ENCODE data around the gene FBXL7.

The FBXL7 gene

GRCh38 chr5:15489571-15490235 lies 10.3 kb upstream of the FBXL7 start:
- FAIRE-seq (no peak), DNase-seq (ENCODE audit: insufficient read length, low spot score) (no peak)
- TF ChIP-seq, protein P1, sequence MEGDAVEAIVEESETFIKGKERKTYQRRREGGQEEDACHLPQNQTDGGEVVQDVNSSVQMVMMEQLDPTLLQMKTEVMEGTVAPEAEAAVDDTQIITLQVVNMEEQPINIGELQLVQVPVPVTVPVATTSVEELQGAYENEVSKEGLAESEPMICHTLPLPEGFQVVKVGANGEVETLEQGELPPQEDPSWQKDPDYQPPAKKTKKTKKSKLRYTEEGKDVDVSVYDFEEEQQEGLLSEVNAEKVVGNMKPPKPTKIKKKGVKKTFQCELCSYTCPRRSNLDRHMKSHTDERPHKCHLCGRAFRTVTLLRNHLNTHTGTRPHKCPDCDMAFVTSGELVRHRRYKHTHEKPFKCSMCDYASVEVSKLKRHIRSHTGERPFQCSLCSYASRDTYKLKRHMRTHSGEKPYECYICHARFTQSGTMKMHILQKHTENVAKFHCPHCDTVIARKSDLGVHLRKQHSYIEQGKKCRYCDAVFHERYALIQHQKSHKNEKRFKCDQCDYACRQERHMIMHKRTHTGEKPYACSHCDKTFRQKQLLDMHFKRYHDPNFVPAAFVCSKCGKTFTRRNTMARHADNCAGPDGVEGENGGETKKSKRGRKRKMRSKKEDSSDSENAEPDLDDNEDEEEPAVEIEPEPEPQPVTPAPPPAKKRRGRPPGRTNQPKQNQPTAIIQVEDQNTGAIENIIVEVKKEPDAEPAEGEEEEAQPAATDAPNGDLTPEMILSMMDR (IDR thresholded peaks at IDR 0.05; ENCODE audit: insufficient read depth, missing control alignments): no peak

DNA sequence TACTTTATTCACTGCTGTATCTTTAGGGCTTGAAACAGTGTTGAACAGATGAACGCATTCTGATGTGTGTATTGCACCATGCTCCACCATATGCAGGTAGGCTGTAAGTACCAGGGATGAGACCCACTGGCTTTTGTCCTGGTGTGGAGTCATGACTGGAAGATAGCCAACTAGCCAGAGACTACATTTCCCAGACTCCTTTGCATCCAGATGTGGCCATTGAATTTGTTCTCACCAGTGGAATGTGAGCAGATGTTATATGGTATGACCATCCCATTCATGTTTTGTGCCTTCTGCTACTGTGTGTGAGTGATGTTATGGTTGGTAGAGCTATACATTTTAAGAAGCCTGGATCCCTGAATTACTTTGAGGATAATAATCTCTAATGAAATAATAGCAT lies 7.4 kb upstream of the FBXL7 start:
- DNase-seq (ENCODE audit: insufficient read length, low spot score): no peak

DNA sequence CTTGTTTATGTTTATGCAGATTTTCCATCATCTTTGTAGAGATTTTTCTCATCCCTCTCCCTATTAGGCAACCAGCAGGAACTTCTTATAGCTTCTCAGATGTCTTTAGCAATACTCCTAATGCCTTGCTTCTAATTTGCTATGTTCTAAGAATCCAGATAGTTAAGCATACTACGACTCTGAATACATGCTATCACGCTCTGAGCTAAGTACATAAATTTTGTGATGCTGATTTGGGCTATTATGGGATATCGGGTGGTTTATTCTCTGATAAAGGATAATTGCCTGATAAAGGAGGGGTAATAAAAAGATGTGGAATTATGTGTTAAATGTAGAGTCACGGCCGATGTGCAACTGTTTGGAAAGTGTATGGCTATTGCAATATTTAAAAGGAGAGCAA lies 6.5 kb upstream of the FBXL7 start:
- FAIRE-seq (no peak), DNase-seq (ENCODE audit: insufficient read length, low spot score) (no peak)

More for the DNA sequence above, 7.4 kb upstream of the FBXL7 start:
- FAIRE-seq: no peak
- TF ChIP-seq, protein P1 (IDR thresholded peaks at IDR 0.05; ENCODE audit: insufficient read depth, missing control alignments): no peak

GRCh38 chr5:15495026-15495425 lies 5.0 kb upstream of the FBXL7 start:
- FAIRE-seq (no peak), DNase-seq (ENCODE audit: insufficient read length, low spot score) (no peak)
- TF ChIP-seq, protein P1 (IDR thresholded peaks at IDR 0.05; ENCODE audit: insufficient read depth, missing control alignments): no peak

More for the DNA sequence above, 6.5 kb upstream of the FBXL7 start:
- TF ChIP-seq, protein P1 (IDR thresholded peaks at IDR 0.05; ENCODE audit: insufficient read depth, missing control alignments): no peak

DNA sequence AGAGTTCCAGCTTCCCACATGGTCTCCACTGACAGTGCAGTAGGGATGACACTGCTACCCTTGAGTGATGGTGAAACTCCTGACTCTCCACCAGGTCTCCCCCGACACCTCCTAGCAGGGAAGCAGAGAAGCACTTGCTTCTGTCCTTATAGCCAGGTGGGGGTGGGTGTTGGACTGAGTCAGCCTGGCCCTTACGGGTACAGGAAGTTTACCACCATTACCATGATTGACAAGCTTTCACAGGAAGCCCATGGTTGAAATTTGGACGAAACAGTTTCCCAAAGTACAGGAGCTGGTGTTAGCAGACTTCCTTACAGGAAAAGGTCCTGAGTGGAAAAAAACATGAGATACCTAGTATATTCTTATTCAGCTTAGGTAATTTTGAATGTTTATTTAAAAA lies 3.1 kb upstream of the FBXL7 start:
- no peak for FAIRE-seq
- TF ChIP-seq, protein P1 (IDR thresholded peaks at IDR 0.05; ENCODE audit: insufficient read depth, missing control alignments): no peak
- DNase-seq (ENCODE audit: insufficient read length, low spot score): no peak

GRCh38 chr5:15500325-15501001 lies 483 bp downstream of the FBXL7 start:
- FAIRE-seq (no peak), DNase-seq (ENCODE audit: insufficient read length, low spot score) (no peak)
- TF ChIP-seq, protein P1 (IDR thresholded peaks at IDR 0.05; ENCODE audit: insufficient read depth, missing control alignments): no peak
